ENCODE data around the gene PCDH9.

DNA sequence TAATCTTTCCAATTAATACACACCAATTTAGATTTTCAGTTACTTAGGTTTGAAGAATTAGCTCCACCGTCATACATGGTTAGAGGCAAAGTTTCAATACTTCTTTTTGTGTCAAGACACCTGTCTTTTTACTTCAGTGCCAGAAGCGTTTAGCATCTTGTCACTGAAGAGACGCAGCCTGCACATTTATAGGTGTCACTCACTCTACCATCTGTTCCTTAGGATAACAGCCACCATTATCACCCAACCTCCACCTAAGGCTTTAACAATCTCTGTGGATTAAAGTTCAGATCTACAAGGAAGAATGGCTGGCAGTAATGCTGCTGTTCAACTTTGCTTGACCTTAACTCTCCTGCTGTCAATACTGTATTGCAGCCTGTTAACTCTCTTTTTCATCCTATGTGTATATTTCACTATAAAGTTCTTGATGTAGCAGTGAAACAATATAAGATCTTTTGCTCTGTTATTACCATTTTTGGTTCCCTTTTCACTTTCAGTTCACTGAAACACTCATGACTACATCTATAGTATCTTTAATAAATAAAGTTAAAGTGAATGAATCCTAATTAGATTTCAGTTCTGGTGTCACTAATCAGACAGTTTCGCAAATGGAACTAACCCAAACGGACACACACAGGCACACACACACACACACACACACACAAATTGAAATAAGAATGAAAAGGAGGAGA, 435.6 kb downstream of the PCDH9 start:
- no peak for TF ChIP-seq POLR2AphosphoS5 (IDR thresholded peaks at IDR 0.05)
- TF ChIP-seq POLR2A (IDR thresholded peaks at IDR 0.05) = no peak
